HCT116 (cell line): ENCODE results near the gene ERP27. TPM values are rescaled to one million over a fixed set of nuclear protein-coding genes. Genes with fewer than 3 reads are reported as not detected.

Experiments used
- ATAC-seq: fragments of 200-7000 bp; cut with Tn5 transposase; 2 replicates; pipeline ENCODE4 v1.9.1; 2020; ENCODE audit warnings: mild to moderate bottlenecking, moderate library complexity
- BruUV-seq: library from RNA; stranded (reverse); fragments of 400-500 nt; replicated peaks from 2 replicates; lab custom pipeline; 2021; lab: Mats Ljungman, UMichigan
- CTCF ChIA-PET: fragments of 300-600 bp; sonication (Branson Sonifier 250); formaldehyde crosslinking; loops from one replicate; lab custom pipeline; 2021; ENCODE audit warnings: antibody characterized with exemption; lab: Charles Lee
- POLR2A ChIA-PET: fragments of 300-600, 350-600 bp; sonication (Branson Sonifier 250); formaldehyde crosslinking; loops from one replicate; lab custom pipeline; 2021; ENCODE audit warnings: antibody characterized with exemption; lab: Charles Lee
- RAD21 ChIA-PET, 2 experiments: fragments of 300-600 bp; sonication (Branson Sonifier 250); formaldehyde crosslinking; loops; one replicate each; lab custom pipeline; 2023; ENCODE audit warnings: low total read pairs in 2 of 2; ENCODE audit not compliant: uncharacterized antibody in 2 of 2, unreplicated experiment in 2 of 2, low non-redundant PET in 1 of 2; lab: Charles Lee
- DNase-seq: peaks from one replicate; pipeline ENCODE4 v3.0.0-alpha.2; 2010; ENCODE audit warnings: low read depth, low spot score
- H2AFZ ChIP-seq: fragments of 200-600 bp; shearing (Covaris generic), sonication (generic); 2 replicates; pipeline ENCODE4 v1.6.1; 2017; ENCODE audit warnings: low read depth, mixed run types, mixed read lengths, antibody characterized with exemption, low read length; ENCODE audit not compliant: poor library complexity, severe bottlenecking
- H3K27ac ChIP-seq: 2 replicates; pipeline ENCODE4 v1.5.1; 2012; ENCODE audit warnings: low read depth, low read length
- H3K27me3 ChIP-seq: fragments of 200-600 bp; sonication (generic); 2 replicates; pipeline ENCODE4 v1.6.1; 2016; ENCODE audit warnings: mixed run types, low read length, mixed read lengths; ENCODE audit not compliant: insufficient read depth
- H3K36me3 ChIP-seq, 2 experiments: fragments of 200-500 bp in 1 of 2; fragments of 200-600 bp in 1 of 2; sonication (Bioruptor generic) in 1 of 2; sonication (generic) in 1 of 2; 2 replicates each; pipeline versions ENCODE4 v1.5.1 to v1.6.1; 2014 to 2016; ENCODE audit warnings: low read length in 2 of 2, inconsistent platforms in 1 of 2, mixed read lengths in 1 of 2, mixed run types in 1 of 2; ENCODE audit not compliant: insufficient read depth in 2 of 2, control insufficient read depth in 1 of 2
- H3K4me1 ChIP-seq, 2 experiments: fragments of 200-600 bp in 1 of 2; sonication (generic) in 1 of 2; 2 replicates each; pipeline versions ENCODE4 v1.5.1 to v1.6.1; 2012 to 2017; ENCODE audit warnings: low read length in 2 of 2, inconsistent platforms in 1 of 2, mild to moderate bottlenecking in 1 of 2, mixed read lengths in 1 of 2, mixed run types in 1 of 2, moderate library complexity in 1 of 2; ENCODE audit not compliant: insufficient read depth in 2 of 2, control insufficient read depth in 1 of 2
- H3K4me2 ChIP-seq: fragments of 200-600 bp; sonication (generic); 2 replicates; pipeline ENCODE4 v1.6.1; 2017; ENCODE audit warnings: mixed run types, low read length, mixed read lengths
- H3K4me3 ChIP-seq, 2 experiments: fragments of 200-600 bp in 1 of 2; sonication (generic) in 1 of 2; replicated peaks in 1 of 2; 2 replicates each; pipeline ENCODE4 v1.5.1; 2011 to 2016; ENCODE audit warnings: low read length in 2 of 2, control low read depth in 1 of 2, low read depth in 1 of 2, mild to moderate bottlenecking in 1 of 2, mixed read lengths in 1 of 2, mixed run types in 1 of 2
- H3K79me2 ChIP-seq: fragments of 200-600 bp; sonication (generic); 2 replicates; pipeline ENCODE4 v1.6.1; 2017; ENCODE audit warnings: mild to moderate bottlenecking, mixed run types, low read length, moderate library complexity, mixed read lengths; ENCODE audit not compliant: insufficient read depth
- H3K9ac ChIP-seq: fragments of 200-600 bp; sonication (generic); 2 replicates; pipeline ENCODE4 v1.6.1; 2016; ENCODE audit warnings: low read length, mixed read lengths
- H3K9me2 ChIP-seq: fragments of 200-600 bp; sonication (generic), shearing (Covaris generic); 2 replicates; pipeline ENCODE4 v1.6.1; 2017; ENCODE audit warnings: mixed run types, mild to moderate bottlenecking, moderate library complexity; ENCODE audit not compliant: insufficient read depth
- H3K9me3 ChIP-seq, 2 experiments: fragments of 200-500 bp in 1 of 2; fragments of 200-600 bp in 1 of 2; sonication (Bioruptor generic) in 1 of 2; sonication (generic) in 1 of 2; 2 replicates each; pipeline ENCODE4 v1.6.1; 2014 to 2017; ENCODE audit warnings: low read length in 2 of 2, mixed read lengths in 2 of 2, inconsistent platforms in 1 of 2, low read depth in 1 of 2, mild to moderate bottlenecking in 1 of 2, mixed run types in 1 of 2, moderate library complexity in 1 of 2; ENCODE audit not compliant: control insufficient read depth in 1 of 2, insufficient read depth in 1 of 2
- H4K20me1 ChIP-seq: fragments of 200-600 bp; sonication (generic), shearing (Covaris generic); 2 replicates; pipeline ENCODE4 v1.6.1; 2017; ENCODE audit warnings: mixed run types, mild to moderate bottlenecking, moderate library complexity; ENCODE audit not compliant: insufficient read depth
- CTCF ChIP-seq, 3 experiments: fragments of 200-600 bp in 1 of 3; sonication (generic) in 1 of 3; IDR thresholded peaks in 2 of 3; conservative IDR thresholded peaks in 1 of 3; 2 replicates each; pipeline ENCODE4 v1.5.1; 2012 to 2017; ENCODE audit warnings: low read depth in 2 of 3, low read length in 2 of 3, antibody characterized with exemption in 1 of 3, borderline replicate concordance in 1 of 3, control low read depth in 1 of 3, mild to moderate bottlenecking in 1 of 3, mixed read lengths in 1 of 3, mixed run types in 1 of 3, moderate library complexity in 1 of 3; ENCODE audit not compliant: insufficient read depth in 1 of 3
- ELF1 ChIP-seq: IDR thresholded peaks from 2 replicates; pipeline ENCODE4 v1.6.1; 2012; ENCODE audit warnings: low read depth, borderline replicate concordance
- EZH2 ChIP-seq: fragments of 200-600 bp; sonication (generic); IDR thresholded peaks from 2 replicates; pipeline ENCODE4 v1.6.1; 2017; ENCODE audit warnings: antibody characterized with exemption, mixed run types
- EZH2phosphoT487 ChIP-seq: fragments of 200-600 bp; IDR thresholded peaks from 2 replicates; pipeline ENCODE4 v1.6.1; 2018; ENCODE audit warnings: antibody characterized with exemption, borderline replicate concordance
- FOSL1 ChIP-seq: IDR thresholded peaks from 2 replicates; pipeline ENCODE4 v1.6.1; 2012; ENCODE audit warnings: low read depth
- JUND ChIP-seq: IDR thresholded peaks from 2 replicates; pipeline ENCODE4 v1.6.1; 2012
- MAX ChIP-seq: IDR thresholded peaks from 2 replicates; pipeline ENCODE4 v1.6.1; 2012
- POLR2AphosphoS5 ChIP-seq: IDR thresholded peaks from 2 replicates; pipeline ENCODE4 v1.6.1; 2011; ENCODE audit warnings: mild to moderate bottlenecking, low read depth, low read length, moderate library complexity
- RAD21 ChIP-seq: IDR thresholded peaks from 2 replicates; pipeline ENCODE4 v1.6.1; 2012; ENCODE audit warnings: low read depth, mild to moderate bottlenecking
- SP1 ChIP-seq: IDR thresholded peaks from 2 replicates; pipeline ENCODE4 v1.6.1; 2012; ENCODE audit warnings: low read depth
- SRF ChIP-seq: IDR thresholded peaks from 2 replicates; pipeline ENCODE4 v1.6.1; 2012; ENCODE audit warnings: low read depth
- TCF7L2 ChIP-seq: IDR thresholded peaks from 2 replicates; pipeline ENCODE4 v1.7.0; 2011; ENCODE audit warnings: borderline replicate concordance, inconsistent platforms; ENCODE audit not compliant: insufficient read depth, insufficient read length; ENCODE audit errors: extremely low read depth
- YY1 ChIP-seq: IDR thresholded peaks from 2 replicates; pipeline ENCODE4 v1.6.1; 2011; ENCODE audit warnings: low read length, low read depth, moderate library complexity, mild to moderate bottlenecking; ENCODE audit not compliant: insufficient replicate concordance; ENCODE audit errors: extremely low read depth
- ZNF274 ChIP-seq: fragments of 200-500 bp; sonication (Bioruptor generic); IDR thresholded peaks from 2 replicates; pipeline ENCODE4 v1.6.1; 2014; ENCODE audit warnings: mild to moderate bottlenecking, low read depth, low read length, inconsistent platforms
- intact Hi-C: fragments of 100-400 bp; cut with micrococcal nuclease; formaldehyde crosslinking; loops from 2 replicates; pipeline ENCODE4 v1.10.0; 2022
- total RNA-seq: library from RNA; stranded (reverse); gene quantifications from one replicate; pipeline ENCODE4 v1.2.1, GENCODE V29; 2021; ENCODE audit not compliant: unreplicated experiment
- TF ChIP-seq, protein P1 (sequence below): IDR thresholded peaks from 2 replicates; pipeline ENCODE4 v1.6.1; 2012

ERP27 gene
- total RNA-seq, 1 experiment from 2014 or later = 0.39 TPM

- ATAC-seq = no peak
- H3K9me3 ChIP-seq = no peaks in the 10 kb centered on the region
- intact Hi-C loops = no loop called here
- H3K27me3 ChIP-seq = no peaks in the 10 kb centered on the region
- TF ChIP-seq CTCF (IDR thresholded peaks at IDR 0.05 in 2 of 3, conservative IDR thresholded peaks at IDR 0.05 in 1 of 3; ENCODE audit: borderline replicate concordance in 1 of 3, insufficient read depth in 1 of 3, low read depth in 2 of 3, low read length in 2 of 3) (peak in 2 of 3 experiments; percentile 12 to 25; a peak in 1 of 6 replicates), POLR2AphosphoS5 (no peak)
- no peak overlapping the region for H3K9ac ChIP-seq
- no peak overlapping the region for H2AFZ ChIP-seq
- no peaks in the 10 kb centered on the region for H3K79me2 ChIP-seq
- no peak for DNase-seq
- ChIA-PET POLR2A (interaction anchor here (0.7 kb wide), 1 partner anchor 14 kb away, joined by 3 read pairs; no protein-coding TSS in a partner anchor), CTCF (interaction anchor here (1.1 kb wide), 1 partner anchor 8 kb away, joined by 3 read pairs; no protein-coding TSS in a partner anchor), RAD21 (no interaction called here)
- no peaks in the 10 kb centered on the region for H3K9me2 ChIP-seq
- no peak overlapping the region for H3K27ac ChIP-seq
- no peak overlapping the region for H3K4me2 ChIP-seq
- no TSS peak for BruUV-seq
- no peaks in the 10 kb centered on the region for H3K4me1 ChIP-seq
- no peak overlapping the region for H3K4me3 ChIP-seq
- no peaks in the 10 kb centered on the region for H3K36me3 ChIP-seq
- H4K20me1 ChIP-seq = no peaks in the 10 kb centered on the region
Measured at GRCh38 chr12:14901228-14901562, 37.1 kb downstream of the ERP27 start.

DNA sequence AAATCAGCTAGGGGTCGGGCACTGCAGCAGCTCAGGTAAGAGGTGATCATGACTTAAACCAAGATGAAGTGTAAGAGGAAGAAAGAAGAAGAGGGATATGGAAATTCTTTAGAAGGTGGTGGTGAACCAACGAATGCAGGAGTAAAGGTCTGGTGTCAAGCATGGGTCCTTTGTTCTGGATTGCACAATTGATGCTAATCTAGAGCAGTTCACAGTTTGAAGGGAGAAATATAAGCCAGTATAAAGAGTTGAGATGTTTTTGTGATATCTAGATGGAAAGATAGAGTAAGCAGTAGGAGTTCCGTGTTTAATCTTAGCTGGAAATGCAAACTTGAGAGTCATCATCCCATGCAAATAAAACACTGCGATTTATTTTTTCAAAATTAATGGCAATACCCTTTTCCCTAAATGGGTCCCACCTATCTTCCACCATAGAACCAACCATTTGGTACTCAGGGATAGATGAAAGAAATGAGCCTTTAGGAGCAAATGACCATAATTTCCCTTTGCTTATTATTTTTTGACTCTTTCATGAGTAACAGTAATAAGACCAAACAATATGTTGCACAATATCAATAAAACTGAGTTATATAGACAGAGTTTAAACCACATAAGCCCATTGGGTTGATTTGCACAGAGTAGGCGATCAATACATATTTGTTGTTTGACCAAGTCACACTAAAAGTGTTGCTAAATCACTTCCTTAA is 37.7 kb downstream of the ERP27 start:
- no peaks in the 10 kb centered on the region for H3K9me3 ChIP-seq
- no TSS peak for BruUV-seq
- H2AFZ ChIP-seq = no peak overlapping the region
- H3K9me2 ChIP-seq = no peaks in the 10 kb centered on the region
- H3K27ac ChIP-seq = no peak overlapping the region
- H3K4me2 ChIP-seq = no peak overlapping the region
- intact Hi-C loops = no loop called here
- ChIA-PET CTCF (interaction anchor here (1.1 kb wide), 1 partner anchor 8 kb away, joined by 3 read pairs; no protein-coding TSS in a partner anchor), POLR2A (no interaction called here), RAD21 (no interaction called here)
- no peaks in the 10 kb centered on the region for H3K27me3 ChIP-seq
- no peak overlapping the region for H3K9ac ChIP-seq
- TF ChIP-seq MAX = no peak
- no peak for TF ChIP-seq YY1
- no peak for TF ChIP-seq RAD21
- no peak for TF ChIP-seq EZH2phosphoT487
- TF ChIP-seq FOSL1 = no peak
- TF ChIP-seq, protein P1, sequence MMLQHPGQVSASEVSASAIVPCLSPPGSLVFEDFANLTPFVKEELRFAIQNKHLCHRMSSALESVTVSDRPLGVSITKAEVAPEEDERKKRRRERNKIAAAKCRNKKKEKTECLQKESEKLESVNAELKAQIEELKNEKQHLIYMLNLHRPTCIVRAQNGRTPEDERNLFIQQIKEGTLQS = no peak
- no peak for TF ChIP-seq SP1
- no peak for TF ChIP-seq EZH2
- no peak for TF ChIP-seq ZNF274
- no peak for TF ChIP-seq SRF
- no peak for TF ChIP-seq TCF7L2
- no peak for TF ChIP-seq POLR2AphosphoS5
- TF ChIP-seq ELF1 = no peak
- TF ChIP-seq JUND = no peak
- no peak for DNase-seq
- ATAC-seq = no peak
- H3K36me3 ChIP-seq = no peaks in the 10 kb centered on the region
- H3K4me3 ChIP-seq = no peak overlapping the region
- H3K79me2 ChIP-seq = no peaks in the 10 kb centered on the region
- H4K20me1 ChIP-seq = no peaks in the 10 kb centered on the region
- no peaks in the 10 kb centered on the region for H3K4me1 ChIP-seq
